Medulla oblongata (tissue), 1 donor: ENCODE results near the gene KIAA1328.

ENCODE experiments used
- DNase-seq: peaks from one replicate; pipeline ENCODE4 v3.0.0-alpha.2; 2015; ENCODE audit errors: extremely low spot score

Gene KIAA1328

DNA sequence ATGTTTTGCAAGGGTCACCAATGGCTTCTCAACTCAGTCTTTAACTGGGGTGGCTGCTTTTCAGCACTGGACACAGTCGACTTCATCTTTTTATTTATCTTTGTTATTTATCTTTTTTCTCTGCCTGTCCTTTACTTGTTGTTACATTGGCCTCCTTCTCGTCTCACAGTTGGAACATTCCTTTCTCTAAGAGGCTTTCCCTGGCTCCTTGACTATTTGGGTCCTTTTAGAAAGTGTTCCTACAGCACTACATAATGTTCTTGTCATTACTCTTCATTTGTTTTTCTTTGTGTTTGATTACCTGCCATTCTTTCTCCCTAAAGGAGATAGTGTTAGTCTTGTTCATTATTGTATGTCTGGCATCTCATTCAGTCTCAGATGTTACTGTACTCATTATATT lies 122.0 kb downstream of the KIAA1328 start:
- no peak for DNase-seq

DNA sequence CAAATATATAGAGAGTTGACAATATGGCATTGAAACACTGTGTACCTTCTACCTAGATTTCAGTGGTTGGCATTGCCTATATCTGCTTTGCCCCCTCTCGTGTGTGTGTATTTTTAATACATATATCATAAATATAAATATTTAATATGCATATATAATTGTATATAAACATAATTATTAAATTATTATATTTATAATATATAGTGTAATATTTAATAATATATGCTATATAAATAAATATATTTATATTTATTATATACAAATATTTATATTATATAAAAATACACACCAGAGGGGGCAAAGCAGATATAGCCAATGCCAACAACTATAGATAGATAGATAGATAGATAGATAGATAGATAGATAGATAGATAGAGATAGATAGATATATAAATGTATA lies 124.1 kb downstream of the KIAA1328 start:
- DNase-seq, result no peak

DNA sequence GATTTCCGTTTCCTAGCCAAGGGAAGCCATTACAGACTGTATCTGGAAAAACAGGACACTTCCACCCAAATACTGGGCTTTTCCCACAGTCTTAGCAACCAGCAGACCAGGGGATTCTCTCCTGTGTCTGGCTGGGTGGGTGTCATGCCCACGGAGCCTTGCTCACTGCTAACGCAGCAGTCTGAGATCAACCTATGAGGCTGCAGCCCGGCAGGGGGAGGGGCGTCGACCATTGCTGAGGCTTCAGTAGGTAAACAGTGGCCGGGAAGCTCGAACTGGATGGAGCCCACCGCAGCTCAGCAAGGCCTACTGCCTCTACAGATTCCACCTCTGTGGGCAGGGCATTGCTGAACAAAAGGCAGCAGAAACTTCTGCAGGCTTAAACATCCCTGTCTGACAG lies 131.1 kb downstream of the KIAA1328 start:
- no peak for DNase-seq

DNA sequence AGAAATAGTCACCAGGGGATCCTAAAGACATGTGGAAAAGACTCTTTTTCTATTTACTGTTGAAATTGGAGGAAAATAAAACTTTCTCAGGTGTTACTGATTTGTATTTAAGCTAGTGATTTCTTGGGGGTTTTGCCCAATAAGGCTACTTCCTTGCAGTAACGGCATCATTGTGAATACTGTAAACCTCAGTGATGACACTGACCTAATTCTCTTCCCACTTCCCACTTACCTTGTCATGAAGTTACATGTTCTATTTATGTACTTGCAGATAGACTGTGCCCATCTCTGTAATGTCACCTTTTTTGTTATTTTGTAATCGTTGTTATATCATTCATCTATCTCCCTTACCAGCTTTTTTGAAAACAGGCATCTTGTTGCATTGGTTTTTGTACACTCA lies 134.5 kb downstream of the KIAA1328 start:
- DNase-seq, result no peak

DNA sequence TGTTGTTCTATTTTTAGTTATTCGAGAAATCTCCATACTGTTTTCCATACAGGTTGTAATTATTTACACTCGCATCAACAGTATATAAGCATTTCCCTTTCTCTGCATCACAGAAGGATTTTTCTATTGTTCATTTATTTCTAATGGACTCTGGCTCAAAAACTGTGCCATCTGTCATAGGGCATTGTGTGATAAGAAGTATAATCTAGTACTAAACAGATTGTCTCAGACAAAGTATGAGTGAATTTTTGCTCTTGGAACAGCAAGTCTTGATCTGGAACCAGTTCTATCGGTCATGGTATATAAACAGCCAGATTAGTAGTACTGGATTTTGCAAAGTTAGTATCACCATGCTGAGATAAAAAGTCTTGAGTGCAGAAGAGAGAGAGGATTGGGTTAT lies 145.8 kb downstream of the KIAA1328 start:
- DNase-seq, result no peak

DNA sequence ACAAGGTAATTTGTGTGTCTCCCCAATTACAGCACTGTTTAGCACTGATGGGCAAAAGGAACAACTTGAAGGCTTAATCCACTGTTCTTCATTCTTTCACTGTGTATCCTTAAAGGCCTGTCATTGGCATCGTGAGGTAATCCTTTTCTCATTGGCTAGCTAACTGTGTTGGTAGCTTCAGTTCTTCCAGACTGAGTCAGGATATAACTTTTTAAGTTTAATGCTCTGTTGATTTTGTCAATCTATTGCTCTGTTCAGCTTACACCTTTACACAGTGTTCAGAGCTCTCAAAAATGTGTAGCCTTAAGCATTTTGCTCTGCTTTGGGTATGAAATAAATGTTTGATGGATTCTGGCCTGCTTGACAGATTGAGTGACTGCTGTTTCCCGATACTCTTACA lies 148.2 kb downstream of the KIAA1328 start:
- DNase-seq, result no peak

DNA sequence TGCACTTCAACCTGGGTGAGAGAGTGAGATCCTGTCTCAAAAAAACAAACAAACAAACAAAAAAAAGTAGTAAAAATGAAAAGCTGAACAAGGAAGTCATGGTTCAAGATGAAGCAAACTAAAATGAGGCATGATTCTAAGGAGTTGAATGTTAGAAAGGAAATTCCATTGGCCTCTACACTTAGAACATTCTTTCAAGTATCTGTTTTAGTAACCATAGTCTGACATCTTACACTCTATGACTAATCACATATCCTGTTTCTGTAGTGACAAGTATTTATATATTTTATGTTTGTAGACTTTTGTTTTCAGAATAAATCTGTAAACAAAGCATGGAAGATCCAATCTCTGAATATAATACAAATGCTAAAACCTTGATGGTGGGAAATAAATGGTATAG lies 164.1 kb downstream of the KIAA1328 start:
- no peak for DNase-seq

DNA sequence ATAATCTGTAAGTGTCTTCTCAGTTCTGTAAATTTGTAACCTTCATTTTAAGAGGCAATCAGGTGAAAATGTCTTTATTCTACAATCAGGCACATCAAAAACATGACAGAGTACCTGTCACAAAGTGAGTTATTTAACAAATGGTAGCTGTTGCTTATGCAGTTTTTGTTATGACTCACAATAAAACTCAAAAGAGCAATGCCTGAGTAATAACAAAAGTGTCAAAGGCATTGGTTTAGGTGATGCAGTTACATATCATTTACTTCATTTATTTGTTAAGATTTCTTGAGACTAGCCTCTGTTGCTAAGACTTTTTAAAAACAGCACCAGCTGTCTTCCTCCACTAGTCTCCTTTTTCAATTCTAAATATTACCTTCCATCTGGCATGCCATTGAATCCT lies 177.8 kb downstream of the KIAA1328 start:
- no peak for DNase-seq

DNA sequence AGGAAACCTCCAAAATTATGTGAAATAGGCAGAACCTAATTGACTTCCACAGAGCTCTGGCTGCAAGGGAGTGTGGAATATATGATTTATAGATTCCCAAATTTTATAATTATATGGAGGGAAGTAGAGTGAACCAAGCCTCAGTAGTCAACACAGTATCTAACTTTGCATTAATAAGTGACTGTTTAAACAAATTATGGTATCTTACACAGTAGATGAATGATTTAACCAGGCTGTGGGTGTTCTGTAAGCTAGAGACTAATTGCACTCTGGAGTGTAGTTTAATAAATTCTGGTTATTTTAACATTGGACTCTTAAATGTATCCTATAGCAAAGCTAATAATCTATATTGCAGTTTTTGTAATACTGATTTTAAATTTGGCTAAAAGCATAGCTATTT lies 183.5 kb downstream of the KIAA1328 start:
- no peak for DNase-seq

DNA sequence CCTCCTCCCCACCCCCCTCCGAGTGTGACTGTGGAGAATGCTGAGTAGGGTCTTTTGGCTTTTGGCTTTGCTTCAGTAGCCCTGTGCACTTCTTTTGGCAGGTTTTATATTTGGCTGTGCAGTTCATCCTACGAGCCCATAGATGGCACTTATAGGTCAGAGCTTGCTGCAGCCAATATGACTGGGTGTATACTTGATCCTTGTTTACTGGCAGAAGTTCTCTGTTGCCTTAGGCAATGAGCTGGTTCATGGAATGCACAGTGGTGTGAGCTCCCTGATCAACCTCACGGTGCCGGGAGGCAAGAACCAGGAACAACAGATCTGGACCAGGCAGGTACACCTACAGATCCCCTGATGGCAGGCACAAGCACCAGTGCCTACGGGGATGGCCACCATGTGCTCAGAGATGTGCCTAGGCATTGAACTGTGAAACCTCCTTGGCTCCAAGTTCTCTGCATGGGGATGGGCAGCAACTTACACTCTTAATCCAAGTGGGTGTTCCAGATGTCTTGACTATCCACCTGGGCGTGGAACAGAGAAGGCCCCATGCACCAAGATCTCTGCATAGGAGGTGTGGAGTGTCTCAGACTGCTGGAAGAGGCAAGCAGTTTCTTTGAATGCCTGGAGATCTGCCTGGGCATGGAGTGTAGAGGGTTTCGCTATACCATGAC lies 190.4 kb downstream of the KIAA1328 start:
- no peak for DNase-seq

DNA sequence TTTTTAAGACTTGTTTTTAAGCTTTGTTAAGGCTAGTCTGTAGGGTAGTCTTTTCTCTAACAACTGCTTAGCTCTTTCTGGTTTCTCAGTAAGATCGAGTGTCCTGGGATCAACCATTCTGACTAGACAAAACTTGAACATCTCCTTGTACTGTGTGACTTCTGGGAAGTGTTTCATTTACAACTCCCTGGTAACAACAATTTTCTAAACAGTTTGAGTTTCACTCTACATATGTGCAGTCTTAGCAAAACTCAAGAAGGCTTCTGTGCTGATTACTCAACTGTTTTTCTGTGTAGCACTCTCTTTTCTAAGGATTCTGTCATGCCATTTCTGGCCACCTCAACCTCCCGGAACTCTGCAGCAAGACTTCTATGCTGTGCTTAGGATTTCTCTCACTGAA lies 204.5 kb downstream of the KIAA1328 start:
- no peak for DNase-seq

DNA sequence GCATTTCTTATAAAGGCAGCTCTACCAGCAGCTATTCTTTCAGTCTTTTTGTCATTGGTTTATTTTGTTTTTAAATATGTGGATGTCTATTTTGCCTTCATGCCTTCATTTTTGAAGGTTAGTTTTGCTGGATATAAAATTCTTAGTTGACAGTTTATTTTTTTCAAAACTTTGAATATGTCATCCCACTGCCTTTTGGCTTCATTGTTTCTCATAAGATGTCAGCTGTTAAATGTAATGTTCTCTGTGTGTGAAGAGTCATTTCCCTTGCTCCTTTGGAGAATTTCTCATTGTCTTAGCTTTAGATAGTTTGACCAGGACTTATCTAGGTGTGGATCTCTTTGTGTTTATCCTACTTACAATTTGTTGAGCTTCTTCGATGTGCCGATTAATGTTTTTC lies 213.5 kb downstream of the KIAA1328 start:
- DNase-seq, result no peak

DNA sequence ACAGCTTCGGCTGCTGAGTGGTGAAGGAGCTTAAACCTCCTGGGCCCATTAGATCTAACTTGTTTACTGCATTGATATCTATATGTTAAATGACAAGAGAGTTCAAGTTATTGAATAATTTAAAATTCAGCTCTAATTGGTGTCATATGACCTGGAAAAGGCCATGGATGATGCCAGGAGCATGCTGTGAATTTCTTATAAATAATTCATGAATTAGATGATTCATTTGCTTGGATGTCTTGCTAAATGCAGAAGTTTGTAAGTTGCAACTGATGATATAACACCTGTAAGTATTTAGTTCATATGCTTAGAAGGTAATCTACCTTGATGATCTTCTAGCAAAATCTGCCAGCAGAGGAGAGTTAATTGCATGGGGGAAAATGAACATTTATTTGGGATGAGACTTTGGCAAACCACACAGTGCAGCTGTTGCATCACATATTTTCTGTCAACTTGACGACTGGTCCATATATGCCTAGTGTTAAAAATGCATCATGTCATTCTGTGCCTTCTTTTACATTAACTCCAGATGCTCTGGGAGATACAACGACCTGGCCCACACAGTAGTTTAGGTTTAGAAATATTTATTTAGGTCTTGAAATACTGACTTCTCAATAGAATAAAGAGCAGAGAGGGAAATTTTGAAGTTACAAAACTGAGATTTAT lies 226.3 kb downstream of the KIAA1328 start:
- DNase-seq, result no peak

DNA sequence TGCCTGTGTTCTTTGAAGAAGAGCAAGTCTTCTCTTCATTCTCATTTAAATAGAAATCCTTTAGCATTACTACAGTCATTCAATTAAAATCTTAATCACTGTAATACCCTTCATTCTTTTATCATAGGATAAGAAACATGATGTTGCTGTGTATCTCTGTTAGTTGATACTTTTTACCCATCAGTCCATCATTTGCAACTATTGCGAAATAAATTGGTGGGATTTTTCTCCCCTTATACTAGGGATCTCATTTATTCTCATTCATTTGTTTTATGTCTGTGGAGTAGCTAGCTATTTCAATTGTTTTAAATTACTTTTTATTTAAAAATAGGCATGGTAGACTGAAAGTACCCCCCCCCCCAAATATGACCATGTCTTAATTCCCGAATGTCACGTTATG lies 235.3 kb downstream of the KIAA1328 start:
- no peak for DNase-seq

DNA sequence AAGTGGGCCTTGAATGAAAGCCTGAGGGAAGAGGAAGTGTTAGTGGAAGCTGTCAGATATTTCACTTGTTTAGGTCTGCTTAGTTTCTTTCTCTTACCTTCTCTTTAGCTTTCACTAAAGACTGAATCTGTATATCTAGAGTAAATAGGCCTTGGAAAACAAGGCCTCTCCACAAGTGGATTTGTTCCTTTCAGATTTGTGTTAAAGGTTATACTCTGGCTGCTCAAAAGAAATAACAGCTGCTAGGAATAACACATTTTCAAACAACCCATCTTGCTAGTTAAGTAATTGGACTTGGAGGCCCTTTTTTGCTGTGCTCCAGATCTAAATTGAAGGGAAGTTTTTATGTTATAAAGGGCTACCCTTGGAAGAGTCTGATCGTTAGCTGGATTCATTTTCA lies 236.3 kb downstream of the KIAA1328 start:
- no peak for DNase-seq

DNA sequence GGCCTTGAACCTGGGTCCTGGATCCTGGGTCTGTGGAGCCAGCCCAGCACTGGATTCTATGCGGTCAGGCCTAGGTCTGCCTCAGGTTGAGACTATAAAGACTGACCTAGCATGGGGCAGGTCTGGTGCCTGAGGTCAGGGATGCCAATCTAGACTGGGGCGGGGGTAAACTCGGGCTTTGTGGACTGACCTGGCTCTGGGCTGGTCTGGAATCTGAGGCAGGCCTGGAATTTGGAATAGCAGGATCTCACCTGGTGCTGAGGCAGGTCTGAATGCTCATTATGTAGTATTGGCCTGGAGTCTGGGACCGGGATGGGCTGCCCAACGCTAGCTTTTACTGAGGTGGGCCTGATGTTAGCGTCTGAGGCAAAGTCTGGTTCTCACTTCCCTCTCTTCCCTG lies 256.0 kb downstream of the KIAA1328 start:
- DNase-seq, result no peak

DNA sequence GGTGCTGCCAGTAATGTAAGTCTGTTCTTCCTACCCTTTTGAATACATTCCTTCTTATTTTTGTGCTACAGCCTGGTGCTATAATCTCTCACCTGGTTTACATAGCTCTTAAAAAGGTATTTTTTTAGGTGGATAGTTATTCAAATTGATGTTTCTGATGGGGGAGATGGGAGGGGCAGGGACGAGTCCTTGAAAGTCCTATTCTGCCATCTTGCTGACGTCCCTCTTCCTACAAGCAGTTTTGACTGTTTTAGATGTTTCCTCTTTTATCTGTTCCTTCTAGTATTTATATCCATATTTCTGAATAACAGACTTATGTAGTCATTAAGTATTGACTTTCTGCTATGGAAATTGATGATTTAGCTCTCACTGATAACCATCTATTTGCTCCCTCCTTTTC lies 256.4 kb downstream of the KIAA1328 start:
- DNase-seq, result no peak

DNA sequence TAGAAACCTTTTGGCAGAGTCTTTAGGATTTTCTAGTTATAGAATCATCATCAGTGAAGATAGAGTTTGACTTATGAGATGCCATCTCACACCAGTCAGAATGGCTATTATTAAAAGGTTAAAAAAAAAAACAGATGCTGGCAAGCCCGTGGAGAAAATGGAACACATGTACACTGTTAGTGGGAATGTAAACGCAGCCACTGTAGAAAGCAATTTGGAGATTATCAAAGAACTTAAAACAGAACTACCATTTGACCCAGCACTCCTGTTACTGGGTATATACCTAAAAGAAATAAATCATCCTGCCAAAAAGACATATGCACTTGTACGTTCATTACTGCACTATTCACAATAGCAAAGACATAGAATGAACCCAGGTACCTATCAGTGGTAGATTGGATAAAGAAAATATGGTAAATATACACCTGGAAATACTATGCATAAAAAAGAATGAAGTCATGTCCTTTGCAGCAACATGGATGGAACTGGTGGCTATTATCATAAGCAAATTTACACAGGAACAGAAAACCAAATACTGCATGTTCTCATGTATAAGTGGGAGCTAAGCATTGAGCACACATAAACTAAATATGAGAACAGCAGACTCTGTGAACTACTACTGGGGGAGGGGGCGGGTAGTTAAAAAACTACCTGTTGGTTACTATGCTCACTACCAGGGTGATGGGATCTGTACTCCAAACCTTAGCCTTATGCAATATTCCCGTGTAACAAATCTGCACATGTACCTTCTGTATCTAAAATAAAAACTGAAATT lies 279.0 kb downstream of the KIAA1328 start:
- no peak for DNase-seq

DNA sequence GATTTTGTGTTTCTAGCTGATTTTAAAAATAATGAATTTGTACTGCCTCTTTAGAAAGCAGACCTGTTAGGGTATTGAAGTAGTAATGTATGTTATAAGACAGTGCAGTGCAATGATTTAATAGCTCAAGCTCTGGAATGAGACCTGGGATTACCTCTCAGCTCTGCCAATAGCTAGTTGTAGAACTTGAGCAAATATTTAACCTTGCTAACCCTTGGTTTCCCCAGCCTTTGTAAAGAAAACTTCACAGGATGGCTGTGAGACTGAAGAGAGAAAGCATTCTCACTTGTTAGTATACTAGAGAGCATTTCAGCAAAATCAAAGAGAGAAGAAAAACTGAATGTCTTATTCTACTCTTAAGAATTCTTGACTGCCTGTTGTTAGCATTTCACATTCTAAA lies 293.9 kb downstream of the KIAA1328 start:
- DNase-seq, result no peak

DNA sequence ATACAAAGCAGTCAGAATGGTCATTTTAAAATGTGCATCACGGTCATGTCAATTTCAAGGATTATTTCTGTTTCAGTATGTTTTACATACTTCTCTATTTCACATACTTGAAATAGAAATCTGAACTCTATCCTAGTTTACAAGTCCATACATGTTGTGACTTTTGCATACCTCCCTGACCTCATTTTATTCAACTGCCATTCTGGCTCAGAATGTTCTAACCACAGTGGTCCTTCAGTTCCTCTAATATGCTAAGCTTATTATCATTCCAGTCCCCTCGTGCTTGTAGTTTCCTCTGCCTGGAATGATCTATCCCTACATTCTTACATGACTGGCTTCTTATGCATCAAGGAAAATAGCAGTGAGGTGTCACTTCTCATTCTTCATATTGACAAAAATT lies 295.6 kb downstream of the KIAA1328 start:
- DNase-seq, result no peak

DNA sequence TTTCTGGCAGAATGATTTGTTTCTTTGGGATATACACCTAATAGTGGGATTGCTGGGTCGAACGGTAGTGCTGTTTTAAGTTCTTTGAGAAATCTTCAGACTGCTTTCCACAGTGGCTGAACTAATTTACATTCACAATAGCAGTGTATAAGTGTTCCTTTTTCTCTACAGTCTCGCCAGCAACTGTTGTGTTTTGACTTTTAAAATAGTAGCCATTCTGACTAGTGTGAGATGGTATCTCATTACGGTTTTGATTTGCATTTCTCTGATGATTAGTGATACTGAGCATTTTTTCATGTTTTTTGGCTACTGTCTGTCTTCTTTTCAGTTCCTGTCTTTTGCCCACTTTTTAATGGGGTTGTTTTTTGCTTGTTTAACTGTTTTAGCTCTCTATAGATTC lies 306.2 kb downstream of the KIAA1328 start:
- no peak for DNase-seq

DNA sequence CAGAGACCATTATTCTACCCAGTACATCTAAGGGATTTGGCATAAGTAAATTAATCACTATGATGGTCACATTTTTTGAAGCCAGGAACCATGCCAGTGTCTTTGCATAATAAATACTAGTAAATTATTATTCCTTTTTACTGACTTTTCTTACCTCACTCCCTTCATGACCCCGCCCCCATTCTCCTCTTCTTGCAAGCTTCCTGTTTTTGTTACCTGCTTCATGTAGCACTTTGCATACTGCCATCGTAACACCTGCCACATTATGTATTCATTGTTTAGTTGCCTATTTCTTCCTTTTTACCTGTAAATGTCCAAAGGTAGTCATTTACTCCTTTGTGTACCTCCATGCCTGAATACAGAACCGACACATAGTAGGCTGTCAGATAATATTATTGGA lies 309.5 kb downstream of the KIAA1328 start:
- DNase-seq, result no peak

DNA sequence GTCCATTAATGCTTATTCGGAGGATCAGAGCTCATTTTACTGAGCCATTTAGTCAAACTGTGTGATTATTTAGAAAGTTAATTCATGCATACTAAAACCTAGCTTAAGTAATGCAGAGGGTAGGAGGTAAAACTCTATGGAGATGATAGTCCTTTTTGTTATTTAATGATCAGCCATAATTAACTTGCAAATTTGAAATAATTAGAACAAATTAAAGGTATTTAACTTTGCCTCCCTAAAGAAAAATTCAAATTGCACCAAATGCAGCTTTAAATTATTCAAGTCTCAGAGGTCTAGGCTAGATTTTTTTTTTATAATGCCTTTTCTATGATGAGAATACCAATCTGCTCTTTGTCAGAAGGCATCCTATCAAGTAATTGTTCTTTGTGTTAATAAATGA lies 310.9 kb downstream of the KIAA1328 start:
- DNase-seq, result no peak
